ENCODE measurements around the gene CYP1A1. TPM values are rescaled to one million over a fixed set of nuclear protein-coding genes. Genes with fewer than 3 reads are reported as not detected.

The CYP1A1 gene
- total and polyA plus RNA-seq, 2 experiments from 2014 or later = 0.16 to 1.4 TPM

Other genes with a start within 250 kb of the CYP1A1 start
- 114 and 147 TPM in 2 replicates for gene ARID3B, start 184.3 kb downstream of the CYP1A1 start, total RNA-seq (2014; rRNA removed; shearing (Covaris generic))
- gene ARID3B, start 184.3 kb downstream of the CYP1A1 start, polyA plus RNA-seq (2016; fragmentation: Nextera tagmentation; extraction: Ambion mirVana) = 65.5 and 72.8 TPM in 2 replicates
- gene CLK3, start 109.7 kb downstream of the CYP1A1 start, total RNA-seq (2014; rRNA removed; shearing (Covaris generic)) = 59.1 and 67.7 TPM in 2 replicates
- 38.1 and 40.7 TPM in 2 replicates for gene CLK3, start 109.7 kb downstream of the CYP1A1 start, polyA plus RNA-seq (2016; fragmentation: Nextera tagmentation; extraction: Ambion mirVana)
- gene EDC3, start 29.5 kb downstream of the CYP1A1 start, total RNA-seq (2014; rRNA removed; shearing (Covaris generic)) = 26.4 and 26.5 TPM in 2 replicates
- gene EDC3, start 29.5 kb downstream of the CYP1A1 start, polyA plus RNA-seq (2016; fragmentation: Nextera tagmentation; extraction: Ambion mirVana) = 13.6 and 13.8 TPM in 2 replicates
- not detected in 2 replicates for gene CYP1A2, start 23.3 kb upstream of the CYP1A1 start, total RNA-seq (2014; rRNA removed; shearing (Covaris generic))
- gene CYP1A2, start 23.3 kb upstream of the CYP1A1 start, polyA plus RNA-seq (2016; fragmentation: Nextera tagmentation; extraction: Ambion mirVana) = not detected in 2 replicates
- 27.5 and 29.9 TPM in 2 replicates for gene CSK, start 56.6 kb upstream of the CYP1A1 start, total RNA-seq (2014; rRNA removed; shearing (Covaris generic))
- gene CSK, start 56.6 kb upstream of the CYP1A1 start, polyA plus RNA-seq (2016; fragmentation: Nextera tagmentation; extraction: Ambion mirVana) = 13.6 and 16.5 TPM in 2 replicates
- not detected in 2 replicates for gene LMAN1L, start 87.3 kb upstream of the CYP1A1 start, total RNA-seq (2014; rRNA removed; shearing (Covaris generic))
- gene LMAN1L, start 87.3 kb upstream of the CYP1A1 start, polyA plus RNA-seq (2016; fragmentation: Nextera tagmentation; extraction: Ambion mirVana) = not detected in 2 replicates
- gene CPLX3, start 101.1 kb upstream of the CYP1A1 start, total RNA-seq (2014; rRNA removed; shearing (Covaris generic)) = 0.62 and 0.66 TPM in 2 replicates
- gene CPLX3, start 101.1 kb upstream of the CYP1A1 start, polyA plus RNA-seq (2016; fragmentation: Nextera tagmentation; extraction: Ambion mirVana) = 0.21 TPM in 1 of 2 replicates, not detected in the other
- gene ULK3, start 117.6 kb upstream of the CYP1A1 start, total RNA-seq (2014; rRNA removed; shearing (Covaris generic)) = 32.6 and 35.4 TPM in 2 replicates
- 19.3 and 20.3 TPM in 2 replicates for gene ULK3, start 117.6 kb upstream of the CYP1A1 start, polyA plus RNA-seq (2016; fragmentation: Nextera tagmentation; extraction: Ambion mirVana)
- gene SCAMP2, start 147.8 kb upstream of the CYP1A1 start, total RNA-seq (2014; rRNA removed; shearing (Covaris generic)) = 51.3 and 64.9 TPM in 2 replicates
- gene SCAMP2, start 147.8 kb upstream of the CYP1A1 start, polyA plus RNA-seq (2016; fragmentation: Nextera tagmentation; extraction: Ambion mirVana) = 34.7 and 35.8 TPM in 2 replicates
- 67.5 and 74.2 TPM in 2 replicates for gene MPI, start 164.5 kb upstream of the CYP1A1 start, total RNA-seq (2014; rRNA removed; shearing (Covaris generic))
- gene MPI, start 164.5 kb upstream of the CYP1A1 start, polyA plus RNA-seq (2016; fragmentation: Nextera tagmentation; extraction: Ambion mirVana) = 18.0 and 21.2 TPM in 2 replicates
- 53.1 and 61.4 TPM in 2 replicates for gene FAM219B, start 181.3 kb upstream of the CYP1A1 start, total RNA-seq (2014; rRNA removed; shearing (Covaris generic))
- 28.2 and 28.8 TPM in 2 replicates for gene FAM219B, start 181.3 kb upstream of the CYP1A1 start, polyA plus RNA-seq (2016; fragmentation: Nextera tagmentation; extraction: Ambion mirVana)
- 190 and 292 TPM in 2 replicates for gene COX5A, start 212.5 kb upstream of the CYP1A1 start, total RNA-seq (2014; rRNA removed; shearing (Covaris generic))
- gene COX5A, start 212.5 kb upstream of the CYP1A1 start, polyA plus RNA-seq (2016; fragmentation: Nextera tagmentation; extraction: Ambion mirVana) = 765 and 885 TPM in 2 replicates
- 15.8 and 18.8 TPM in 2 replicates for gene RPP25, start 231.2 kb upstream of the CYP1A1 start, total RNA-seq (2014; rRNA removed; shearing (Covaris generic))
- gene RPP25, start 231.2 kb upstream of the CYP1A1 start, polyA plus RNA-seq (2016; fragmentation: Nextera tagmentation; extraction: Ambion mirVana) = 14.6 and 14.8 TPM in 2 replicates

All from GM23338 (cell line).